HepG2 (cell line): ENCODE data around the gene SRSF3. TPM values are rescaled to one million over a fixed set of nuclear protein-coding genes. Genes with fewer than 3 reads are reported as not detected.
A peak's percentile ranks its signal among the peaks of the same experiment; 100 is the strongest.

Source experiments
- FOXA1 ChIP-seq, 2 experiments: fragments of 450-650 bp in 1 of 2; sonication (generic) in 1 of 2; formaldehyde crosslinking in 1 of 2; IDR thresholded peaks; 2 replicates each; pipeline versions ENCODE4 v1.4.0 to v1.6.1; 2016 to 2020; ENCODE audit warnings: missing genetic modification reagents in 1 of 2
- FOXA3 ChIP-seq: IDR thresholded peaks from 2 replicates; pipeline ENCODE4 v1.6.1; 2016; ENCODE audit warnings: missing genetic modification reagents, missing compliant biosample characterization
- FOXP4 ChIP-seq: sonication (generic); formaldehyde crosslinking; IDR thresholded peaks from 2 replicates; pipeline ENCODE4 v1.4.0; 2020; ENCODE audit warnings: missing genetic modification reagents
- HINFP ChIP-seq: sonication (generic); formaldehyde crosslinking; IDR thresholded peaks from 2 replicates; pipeline ENCODE4 v1.4.0; 2020; ENCODE audit warnings: low read depth, mild to moderate bottlenecking, missing genetic modification reagents
- JDP2 ChIP-seq: sonication (generic); formaldehyde crosslinking; IDR thresholded peaks from 2 replicates; pipeline ENCODE4 v1.8.1; 2022; ENCODE audit warnings: missing genetic modification reagents, borderline replicate concordance
- KIAA2018 ChIP-seq: sonication (generic); formaldehyde crosslinking; IDR thresholded peaks from 2 replicates; pipeline ENCODE4 v1.5.0; 2020; ENCODE audit warnings: mild to moderate bottlenecking, missing genetic modification reagents, borderline replicate concordance
- MIXL1 ChIP-seq: IDR thresholded peaks from 2 replicates; pipeline ENCODE4 v1.6.1; 2016
- PHB2 ChIP-seq: fragments of 450-650 bp; IDR thresholded peaks from 2 replicates; pipeline ENCODE4 v1.6.1; 2018; ENCODE audit not compliant: partially characterized antibody
- PRPF4 ChIP-seq: fragments of 200-400 bp; formaldehyde crosslinking; IDR thresholded peaks from 2 replicates; pipeline ENCODE4 v1.6.1; 2016; ENCODE audit warnings: low read length, low read depth; ENCODE audit not compliant: poor library complexity, severe bottlenecking
- SCMH1 ChIP-seq: sonication (generic); formaldehyde crosslinking; IDR thresholded peaks from 2 replicates; pipeline ENCODE4 v1.9.0; 2021; ENCODE audit warnings: missing genetic modification reagents, mild to moderate bottlenecking, borderline replicate concordance
- TMF1 ChIP-seq: sonication (generic); formaldehyde crosslinking; IDR thresholded peaks from 2 replicates; pipeline ENCODE4 v1.8.1; 2022; ENCODE audit warnings: low read depth, missing genetic modification reagents
- ZFP36L1 ChIP-seq: sonication (generic); formaldehyde crosslinking; IDR thresholded peaks from 2 replicates; pipeline ENCODE4 v1.8.0; 2022; ENCODE audit warnings: mild to moderate bottlenecking, missing genetic modification reagents, moderate library complexity
- ZGPAT ChIP-seq: IDR thresholded peaks from 2 replicates; pipeline ENCODE4 v1.6.1; 2016; ENCODE audit warnings: mild to moderate bottlenecking
- ZNF605 ChIP-seq: sonication (generic); formaldehyde crosslinking; IDR thresholded peaks from 2 replicates; pipeline ENCODE4 v1.8.0; 2022; ENCODE audit warnings: mild to moderate bottlenecking, missing genetic modification reagents
- polyA plus RNA-seq, 8 experiments: library from polyadenylated mRNA; depleted of rRNA in 3 of 8; stranded (reverse) in 7 of 8; unstranded in 1 of 8; fragments of >200 nt; fragmentation: Illumina TruSeq in 4 of 8; extraction: Trizol in 4 of 8; gene quantifications; 2 replicates each; pipeline versions ENCODE4 v1.2.1 to v1.2.3, GENCODE V29; 2011 to 2016; ENCODE audit warnings: low read depth in 4 of 8, missing spikeins in 1 of 8, mixed read lengths in 1 of 8; ENCODE audit not compliant: insufficient read depth in 1 of 8
- total RNA-seq, 5 experiments: library from RNA; depleted of rRNA; stranded (reverse); fragments of >200 nt; fragmentation: Illumina TruSeq; extraction: Trizol; gene quantifications; 2 replicates each; pipeline ENCODE4 v1.2.3, GENCODE V29; 2016; ENCODE audit warnings: low read depth in 1 of 5

Gene SRSF3
- total and polyA plus RNA-seq, 2 of the 13 experiments (the other 11 are each of a cell fraction or from before 2014, with no cell fraction given), result 206 to 684 TPM

GRCh38 chr6:36608788-36609563 lies 14.8 kb downstream of the SRSF3 start (continued):
- TF ChIP-seq TMF1 (CRISPR knock-in tag) (no peak; the same call in 1 of the 2 replicates), PHB2 (no peak), HINFP (CRISPR knock-in tag) (no peak), PRPF4 (no peak), ZNF605 (peak; percentile 49; the same call in 1 of the 2 replicates), ZGPAT (peak; percentile 53; the same call in 1 of the 2 replicates), SCMH1 (CRISPR knock-in tag) (no peak), FOXP4 (CRISPR knock-in tag) (peak; percentile 16; the same call in 1 of the 2 replicates), FOXA1 (IDR thresholded peaks at IDR 0.05) (no peak), FOXA1 (CRISPR knock-in tag; IDR thresholded peaks at IDR 0.05) (no peak), FOXA3 (0 out of 2 replicates have a peak, but pooled peaks have one; percentile 41), KIAA2018 (CRISPR knock-in tag) (no peak), JDP2 (CRISPR knock-in tag) (no peak), ZFP36L1 (peak; percentile 43; the same call in 1 of the 2 replicates), MIXL1 (CRISPR knock-in tag) (peak; percentile 17; the same call in 1 of the 2 replicates)
